GM18858 (cell line): ENCODE data around the gene RNH1.

ENCODE experiments used
- ATAC-seq: cut with Tn5 transposase; IDR thresholded peaks from one replicate; pipeline ENCODE4 v1.9.1; 2021; ENCODE audit not compliant: unreplicated experiment

Gene RNH1

GRCh38 chr11:537622-538430, 30.8 kb upstream of the RNH1 start:
- no peak for ATAC-seq

GRCh38 chr11:536841-537621, 30.0 kb upstream of the RNH1 start, which contains the start of gene LRRC56:
LRRC56 (plus strand) TSS chr11:537527; CDS start chr11:540685, 3,158 bp downstream.
- peak; percentile 41 for ATAC-seq

GRCh38 chr11:535519-536454, 28.7 kb upstream of the RNH1 start, which contains the start of gene HRAS:
HRAS (minus strand) TSS chr11:535576.
- ATAC-seq = peak; percentile 55

- no peak for ATAC-seq
These were observed 28.1 kb upstream of the RNH1 start for GRCh38 chr11:535210-535518.

GRCh38 chr11:534396-535209, 27.6 kb upstream of the RNH1 start:
- ATAC-seq = no peak

- no peak for ATAC-seq
These were observed 26.7 kb upstream of the RNH1 start for GRCh38 chr11:533586-534395.

- no peak for ATAC-seq
These were observed 26.0 kb upstream of the RNH1 start for GRCh38 chr11:532986-533585.

GRCh38 chr11:532527-532985, 25.5 kb upstream of the RNH1 start:
- no peak for ATAC-seq

GRCh38 chr11:531919-532526, 25.0 kb upstream of the RNH1 start:
- no peak for ATAC-seq

- ATAC-seq = no peak
These were observed 24.2 kb upstream of the RNH1 start for GRCh38 chr11:530960-531831.

GRCh38 chr11:529728-530411, 22.8 kb upstream of the RNH1 start:
- no peak for ATAC-seq

GRCh38 chr11:528815-529727, 22.0 kb upstream of the RNH1 start:
- ATAC-seq = no peak

- no peak for ATAC-seq
These were observed 21.2 kb upstream of the RNH1 start for GRCh38 chr11:528166-528814.

GRCh38 chr11:526192-526591, 19.1 kb upstream of the RNH1 start:
- no peak for ATAC-seq

- no peak for ATAC-seq
These were observed 14.2 kb upstream of the RNH1 start for GRCh38 chr11:521177-521688.
